Testis (tissue), 3 donors: ENCODE measurements around the gene KRTAP5-7. TPM values are rescaled to one million over a fixed set of nuclear protein-coding genes. Genes with fewer than 3 reads are reported as not detected.
A peak's percentile ranks its signal among the peaks of the same experiment; 100 is the strongest.

Experiments used
- DNase-seq: peaks from one replicate; pipeline ENCODE4 v3.0.0-alpha.2; 2019
- H3K27ac ChIP-seq, 2 donors: fragments of 200-600 bp; sonication (generic); one replicate each; pipeline ENCODE4 v1.5.1; 2019
- H3K27me3 ChIP-seq: fragments of 200-600 bp; sonication (generic); one replicate; pipeline ENCODE4 v1.5.1; 2019
- H3K36me3 ChIP-seq: fragments of 200-600 bp; sonication (generic); one replicate; pipeline ENCODE4 v1.5.1; 2017; ENCODE audit warnings: low read depth; ENCODE audit errors: missing control alignments
- H3K4me1 ChIP-seq: fragments of 200-600 bp; sonication (generic); one replicate; pipeline ENCODE4 v1.5.1; 2019
- H3K4me3 ChIP-seq, 2 donors: fragments of 200-600 bp; sonication (generic); one replicate each; pipeline ENCODE4 v1.5.1; 2017 to 2019
- H3K9me3 ChIP-seq: fragments of 200-600 bp; sonication (generic); one replicate; pipeline ENCODE4 v1.5.1; 2017
- CTCF ChIP-seq, 3 experiments: fragments of 450-650 bp in 2 of 3; fragments of 200-600 bp in 1 of 3; sonication (generic) in 1 of 3; IDR thresholded peaks; one replicate each; pipeline ENCODE4 v1.5.1; 2016 to 2019; ENCODE audit warnings: antibody characterized with exemption in 3 of 3, mild to moderate bottlenecking in 2 of 3, moderate library complexity in 1 of 3
- POLR2A ChIP-seq: fragments of 450-650 bp; IDR thresholded peaks from one replicate; pipeline ENCODE4 v1.6.1; 2017; ENCODE audit warnings: antibody characterized with exemption, mild to moderate bottlenecking, moderate library complexity
- WGBS, 2 donors: methylation state at CpG; one replicate each; pipeline ENCODE4 v1.1.5; 2018; 5-methylcytosine and 5-hydroxymethylcytosine counted together
- intact Hi-C: fragments of 100-400 bp; cut with DNase I; formaldehyde crosslinking; loops from one replicate; pipeline ENCODE4 v1.15.1; 2023; ENCODE audit warnings: low total_unique reads
- polyA plus RNA-seq: library from polyadenylated mRNA; stranded (reverse); fragments of 350-450 nt; fragmentation: Illumina TruSeq; extraction: RNeasy Lipid Tissue Mini Kit (QIAGEN cat#74804); gene quantifications from one replicate; pipeline ENCODE4 v1.2.3, GENCODE V29; 2014; ENCODE audit warnings: low read depth, low replicate concordance; ENCODE audit not compliant: insufficient read depth
- total RNA-seq, 2 donors: library from RNA; depleted of rRNA; stranded (reverse); fragments of >200 nt; gene quantifications; one replicate each; pipeline ENCODE4 v1.2.3, GENCODE V29; 2016

KRTAP5-7 gene
- total and polyA plus RNA-seq, 3 donors from 2014 or later: 0.94 to 1.7 (median 1.7) TPM

DNA sequence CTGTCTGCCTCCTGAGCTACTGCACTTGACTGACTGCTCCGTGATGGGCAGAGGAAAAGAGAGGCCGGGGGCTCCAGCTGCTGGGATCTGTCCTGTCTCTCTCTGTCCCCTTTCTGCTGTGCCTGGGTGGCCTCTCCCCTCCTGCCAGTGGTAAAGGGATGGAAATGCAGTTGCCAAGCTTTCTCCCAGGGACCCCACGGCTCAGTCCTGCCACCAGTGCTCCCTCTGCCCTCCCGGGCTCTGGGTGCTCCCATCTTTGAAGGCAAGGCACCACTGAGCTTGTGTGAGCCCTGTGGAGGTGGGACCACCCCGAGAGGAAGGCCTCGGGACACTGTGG is 42.0 kb upstream of the KRTAP5-7 start:
- H3K27me3 ChIP-seq: no peaks in the 10 kb centered on the region
- no peaks in the 10 kb centered on the region for H3K36me3 ChIP-seq
- no peaks in the 10 kb centered on the region for H3K9me3 ChIP-seq
- H3K4me1 ChIP-seq: peaks cover 5% of the 10 kb centered on the region
- TF ChIP-seq POLR2A (no peak), CTCF (IDR thresholded peaks at IDR 0.05) (no peak)
- 91 to 92% methylated on average over 3 to 6 of the region's 6 CpGs for WGBS, 2 donors
- H3K4me3 ChIP-seq: no peak overlapping the region
- DNase-seq: no peak
- intact Hi-C loops: no loop called here
- H3K27ac ChIP-seq: no peak overlapping the region

- DNase-seq: no peak
- Histone ChIP-seq H3K4me1 (peaks cover 5% of the 10 kb centered on the region), H3K27me3 (no peaks in the 10 kb centered on the region), H3K9me3 (no peaks in the 10 kb centered on the region), H3K36me3 (no peaks in the 10 kb centered on the region), H3K4me3 (no peak overlapping the region), H3K27ac (no peak overlapping the region)
- whole genome bisulfite sequencing, 2 donors: 95 to 97% methylated on average over 18 of the region's 18 CpGs
- no peak for TF ChIP-seq CTCF (IDR thresholded peaks at IDR 0.05)
- TF ChIP-seq POLR2A: no peak
- intact Hi-C loops: no loop called here
Observed at GRCh38 chr11:71485466-71485865, 41.6 kb upstream of the KRTAP5-7 start.

- intact Hi-C loops: no loop called here
- TF ChIP-seq CTCF (IDR thresholded peaks at IDR 0.05) (no peak), POLR2A (no peak)
- Histone ChIP-seq H3K36me3 (no peaks in the 10 kb centered on the region), H3K9me3 (no peaks in the 10 kb centered on the region), H3K27me3 (no peaks in the 10 kb centered on the region), H3K27ac (no peak overlapping the region), H3K4me1 (peaks cover 5% of the 10 kb centered on the region), H3K4me3 (no peak overlapping the region)
- DNase-seq: no peak
- WGBS, 2 donors: 94 to 96% methylated on average over 1 of the region's 1 CpG
Observed at GRCh38 chr11:71486320-71486719, 40.7 kb upstream of the KRTAP5-7 start.

DNA sequence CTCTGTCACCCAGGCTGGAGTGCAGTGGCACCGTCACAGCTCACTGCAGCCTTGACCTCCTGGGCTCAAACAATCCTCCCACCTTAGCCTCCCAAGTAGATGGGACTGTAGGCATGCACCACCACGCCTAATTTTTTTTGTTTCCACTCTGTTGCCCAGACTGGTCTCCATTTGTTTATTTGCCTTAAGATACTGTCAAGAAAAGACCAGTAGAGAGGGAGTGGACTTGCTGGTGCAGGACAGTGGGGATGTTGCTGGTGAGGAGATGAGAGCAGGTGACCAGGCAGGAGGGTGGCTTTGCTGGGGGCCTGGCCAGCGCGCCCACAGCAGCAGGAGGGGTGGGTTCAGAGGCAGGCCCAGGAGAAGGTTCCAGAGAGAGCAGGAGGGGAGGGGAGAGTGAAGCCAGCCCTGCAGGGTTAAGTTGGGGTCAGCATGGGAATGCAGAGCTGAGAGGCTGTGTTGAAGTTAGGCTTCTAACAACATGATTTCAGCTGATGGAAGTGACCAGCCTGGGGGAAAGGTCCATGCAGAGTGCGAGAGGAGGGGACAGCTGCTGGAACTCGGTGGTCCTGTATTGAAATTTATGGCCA is 38.3 kb upstream of the KRTAP5-7 start:
- WGBS, 2 donors: 79 to 87% methylated on average over 6 of the region's 6 CpGs
- Histone ChIP-seq H3K4me3 (no peak overlapping the region), H3K27me3 (no peaks in the 10 kb centered on the region), H3K27ac (peak overlapping the region in 1 of 2 donors; percentile 17), H3K4me1 (peaks cover 5% of the 10 kb centered on the region), H3K9me3 (no peaks in the 10 kb centered on the region), H3K36me3 (no peaks in the 10 kb centered on the region)
- DNase-seq: no peak
- no peak for TF ChIP-seq POLR2A
- no peak for TF ChIP-seq CTCF (IDR thresholded peaks at IDR 0.05)
- intact Hi-C loops: no loop called here

GRCh38 chr11:71489311-71490043 is 37.6 kb upstream of the KRTAP5-7 start:
- H3K9me3 ChIP-seq: no peaks in the 10 kb centered on the region
- H3K27me3 ChIP-seq: no peaks in the 10 kb centered on the region
- no peak for DNase-seq
- TF ChIP-seq CTCF (IDR thresholded peaks at IDR 0.05) (no peak), POLR2A (no peak)
- H3K36me3 ChIP-seq: no peaks in the 10 kb centered on the region
- peaks cover 5% of the 10 kb centered on the region for H3K4me1 ChIP-seq
- no peak overlapping the region for H3K4me3 ChIP-seq
- H3K27ac ChIP-seq: no peak overlapping the region
- intact Hi-C loops: no loop called here
- WGBS, 2 donors: 85 to 88% methylated on average over 15 of the region's 15 CpGs
